Epithelial cell of proximal tubule (primary cell): Measurements from ENCODE around the gene SNX18. TPM values are rescaled to one million over a fixed set of nuclear protein-coding genes. Genes with fewer than 3 reads are reported as not detected.

Experiments used
- DNase-seq: peaks from one replicate; pipeline ENCODE4 v3.0.0-alpha.2; 2011; ENCODE audit warnings: low read depth
- H3K4me3 ChIP-seq: 2 replicates; pipeline ENCODE4 v1.5.1; 2011; ENCODE audit warnings: low read depth, mild to moderate bottlenecking, low read length
- CTCF ChIP-seq: conservative IDR thresholded peaks from 2 replicates; pipeline ENCODE4 v1.5.1; 2012; ENCODE audit warnings: low read depth, mild to moderate bottlenecking, low read length
- total RNA-seq: library from RNA; depleted of rRNA; stranded (reverse); fragments of >200 nt; gene quantifications from 2 replicates; pipeline ENCODE4 v1.2.3, GENCODE V29; 2015

Gene SNX18
- total RNA-seq, 1 donor from 2014 or later: 14.9 TPM

- no peak overlapping the region for H3K4me3 ChIP-seq
- no peak for DNase-seq
- TF ChIP-seq CTCF: no peak
Observed at GRCh38 chr5:54539001-54539400, 21.4 kb downstream of the SNX18 start.

- no peak overlapping the region for H3K4me3 ChIP-seq
- no peak for DNase-seq
- TF ChIP-seq CTCF: no peak
Observed at GRCh38 chr5:54540286-54540685, 22.7 kb downstream of the SNX18 start.

- no peak for TF ChIP-seq CTCF
- no peak overlapping the region for H3K4me3 ChIP-seq
- DNase-seq: no peak
Observed at GRCh38 chr5:54541823-54542783, 24.5 kb downstream of the SNX18 start.

- DNase-seq: no peak
- TF ChIP-seq CTCF: no peak
- H3K4me3 ChIP-seq: no peak overlapping the region
Observed at GRCh38 chr5:54544044-54544443, 26.5 kb downstream of the SNX18 start.

- H3K4me3 ChIP-seq: no peak overlapping the region
- no peak for DNase-seq
- TF ChIP-seq CTCF: no peak
Observed at GRCh38 chr5:54545796-54546195, 28.2 kb downstream of the SNX18 start.

- H3K4me3 ChIP-seq: no peak overlapping the region
- TF ChIP-seq CTCF: no peak
- DNase-seq: peak; percentile 66
Observed at GRCh38 chr5:54547711-54548250, 30.2 kb downstream of the SNX18 start.
